ENCODE data around the gene CYP4F3. TPM values are rescaled to one million over a fixed set of nuclear protein-coding genes. Genes with fewer than 3 reads are reported as not detected.

CYP4F3 gene
- total RNA-seq, 1 donor, result not detected

DNA sequence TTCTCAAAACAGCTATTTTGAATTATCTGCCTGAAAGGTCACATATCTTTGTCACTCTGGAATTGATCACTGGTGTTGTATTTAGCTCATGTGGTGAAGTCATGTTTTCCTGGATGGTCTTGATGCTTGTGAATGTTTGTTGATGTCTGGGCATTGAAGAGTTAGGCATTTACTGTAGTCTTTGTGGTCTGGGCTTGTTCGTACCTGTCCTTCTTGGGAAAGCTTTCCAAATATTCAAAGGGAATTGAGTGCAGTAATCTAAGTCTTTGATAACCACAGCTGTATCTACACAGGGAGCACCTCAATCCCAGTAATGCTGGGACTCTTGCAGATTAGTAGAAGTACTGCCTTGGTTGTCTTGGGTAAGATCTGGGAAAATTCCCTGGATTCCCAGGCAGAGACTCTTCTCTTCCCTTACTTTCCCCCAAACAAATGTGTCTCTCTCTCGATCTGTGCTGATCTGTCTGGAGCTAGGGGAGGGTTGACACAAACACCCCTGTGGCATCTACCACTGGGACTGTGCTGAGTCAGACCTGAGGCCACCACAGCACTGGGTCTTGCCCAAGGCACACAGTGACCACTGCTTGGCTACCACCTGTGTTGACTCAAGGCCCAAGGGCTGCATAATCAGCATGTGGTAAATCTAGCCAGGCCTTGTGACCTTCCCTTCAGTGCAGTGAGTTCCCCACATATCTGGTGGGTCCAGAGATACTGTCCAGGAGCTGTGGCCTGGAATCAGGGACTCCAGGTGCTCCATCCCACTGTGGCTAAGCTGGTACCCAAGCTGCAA lies 5.5 kb upstream of the CYP4F3 start:
- Histone ChIP-seq H3K79me2 (ENCODE audit: insufficient read depth, low read length) (no peaks in the 10 kb centered on the region), H4K20me1 (ENCODE audit: insufficient read depth, low read length) (no peaks in the 10 kb centered on the region), H3K9me3 (ENCODE audit: low read depth, low read length) (no peaks in the 10 kb centered on the region), H3K27me3 (ENCODE audit: insufficient read depth, low read length) (no peaks in the 10 kb centered on the region), H3K27ac (ENCODE audit: low read depth, low read length) (no peak overlapping the region), H3K4me2 (ENCODE audit: insufficient read depth, low read length) (no peak overlapping the region), H3K4me1 (ENCODE audit: insufficient read depth, low read length) (no peaks in the 10 kb centered on the region), H3K4me3 (ENCODE audit: insufficient read depth, low read length) (no peak overlapping the region), H2AFZ (ENCODE audit: low read length) (no peak overlapping the region), H3K36me3 (ENCODE audit: insufficient read depth, low read length) (no peaks in the 10 kb centered on the region)
- no peak for DNase-seq (ENCODE audit: insufficient read length, low spot score, missing footprints)
- TF ChIP-seq, protein P1, sequence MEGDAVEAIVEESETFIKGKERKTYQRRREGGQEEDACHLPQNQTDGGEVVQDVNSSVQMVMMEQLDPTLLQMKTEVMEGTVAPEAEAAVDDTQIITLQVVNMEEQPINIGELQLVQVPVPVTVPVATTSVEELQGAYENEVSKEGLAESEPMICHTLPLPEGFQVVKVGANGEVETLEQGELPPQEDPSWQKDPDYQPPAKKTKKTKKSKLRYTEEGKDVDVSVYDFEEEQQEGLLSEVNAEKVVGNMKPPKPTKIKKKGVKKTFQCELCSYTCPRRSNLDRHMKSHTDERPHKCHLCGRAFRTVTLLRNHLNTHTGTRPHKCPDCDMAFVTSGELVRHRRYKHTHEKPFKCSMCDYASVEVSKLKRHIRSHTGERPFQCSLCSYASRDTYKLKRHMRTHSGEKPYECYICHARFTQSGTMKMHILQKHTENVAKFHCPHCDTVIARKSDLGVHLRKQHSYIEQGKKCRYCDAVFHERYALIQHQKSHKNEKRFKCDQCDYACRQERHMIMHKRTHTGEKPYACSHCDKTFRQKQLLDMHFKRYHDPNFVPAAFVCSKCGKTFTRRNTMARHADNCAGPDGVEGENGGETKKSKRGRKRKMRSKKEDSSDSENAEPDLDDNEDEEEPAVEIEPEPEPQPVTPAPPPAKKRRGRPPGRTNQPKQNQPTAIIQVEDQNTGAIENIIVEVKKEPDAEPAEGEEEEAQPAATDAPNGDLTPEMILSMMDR (IDR thresholded peaks at IDR 0.05; ENCODE audit: extremely low read depth, low read depth, low read length), result no peak

DNA sequence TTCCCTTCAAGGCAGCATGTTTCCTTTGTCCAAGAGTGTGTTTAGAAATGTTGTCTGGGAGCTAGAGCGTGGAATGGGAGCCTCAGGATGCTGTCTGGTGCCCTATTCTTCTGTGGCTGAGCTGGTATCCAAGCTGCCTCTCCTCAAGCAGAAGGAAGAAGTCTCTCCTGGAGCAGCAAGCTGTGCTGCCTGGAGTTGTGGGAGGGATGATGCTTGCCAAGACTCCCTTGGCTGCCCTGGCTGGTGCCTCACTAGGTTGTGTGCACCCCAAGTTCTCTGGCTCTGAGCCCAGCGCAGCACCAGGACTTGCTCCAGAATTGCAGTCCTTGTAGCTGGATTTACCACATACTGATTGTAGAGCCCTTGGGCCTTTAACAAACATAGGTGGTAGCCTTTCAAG lies 4.7 kb upstream of the CYP4F3 start:
- H3K4me1 ChIP-seq (ENCODE audit: insufficient read depth, low read length), result no peaks in the 10 kb centered on the region
- H3K27ac ChIP-seq (ENCODE audit: low read depth, low read length), result no peak overlapping the region
- no peak overlapping the region for H2AFZ ChIP-seq (ENCODE audit: low read length)
- H3K4me2 ChIP-seq (ENCODE audit: insufficient read depth, low read length), result no peak overlapping the region
- H3K79me2 ChIP-seq (ENCODE audit: insufficient read depth, low read length), result no peaks in the 10 kb centered on the region
- no peak for DNase-seq (ENCODE audit: insufficient read length, low spot score, missing footprints)
- H3K4me3 ChIP-seq (ENCODE audit: insufficient read depth, low read length), result no peak overlapping the region
- H4K20me1 ChIP-seq (ENCODE audit: insufficient read depth, low read length), result no peaks in the 10 kb centered on the region
- TF ChIP-seq, protein P1 (IDR thresholded peaks at IDR 0.05; ENCODE audit: extremely low read depth, low read depth, low read length), result no peak
- H3K9me3 ChIP-seq (ENCODE audit: low read depth, low read length), result no peaks in the 10 kb centered on the region
- H3K27me3 ChIP-seq (ENCODE audit: insufficient read depth, low read length), result no peaks in the 10 kb centered on the region
- H3K36me3 ChIP-seq (ENCODE audit: insufficient read depth, low read length), result no peaks in the 10 kb centered on the region

DNA sequence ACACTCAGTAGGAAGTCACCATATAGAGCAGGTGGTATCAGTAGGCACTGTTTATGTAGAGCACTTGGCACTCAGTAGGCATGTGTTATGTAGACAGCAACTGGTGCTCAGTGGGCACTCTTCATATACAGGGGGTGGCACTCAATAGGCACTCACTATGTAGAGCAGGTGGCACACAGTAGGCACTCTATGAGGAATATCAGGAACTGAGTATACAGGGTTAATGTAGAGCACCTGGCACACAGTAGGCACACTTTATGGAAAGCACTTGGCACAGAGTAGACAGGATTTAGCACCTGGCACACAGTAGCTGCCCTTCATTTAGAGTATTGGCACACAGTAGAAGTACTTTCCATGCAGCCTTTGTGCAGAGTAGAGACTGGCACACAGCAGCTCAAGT lies 1.1 kb upstream of the CYP4F3 start:
- Histone ChIP-seq H3K27ac (ENCODE audit: low read depth, low read length) (no peak overlapping the region), H3K4me3 (ENCODE audit: insufficient read depth, low read length) (no peak overlapping the region), H3K9me3 (ENCODE audit: low read depth, low read length) (no peaks in the 10 kb centered on the region), H3K4me1 (ENCODE audit: insufficient read depth, low read length) (no peaks in the 10 kb centered on the region), H4K20me1 (ENCODE audit: insufficient read depth, low read length) (no peaks in the 10 kb centered on the region), H2AFZ (ENCODE audit: low read length) (no peak overlapping the region), H3K36me3 (ENCODE audit: insufficient read depth, low read length) (no peaks in the 10 kb centered on the region), H3K79me2 (ENCODE audit: insufficient read depth, low read length) (no peaks in the 10 kb centered on the region), H3K4me2 (ENCODE audit: insufficient read depth, low read length) (no peak overlapping the region), H3K27me3 (ENCODE audit: insufficient read depth, low read length) (no peaks in the 10 kb centered on the region)
- no peak for DNase-seq (ENCODE audit: insufficient read length, low spot score, missing footprints)
- TF ChIP-seq, protein P1 (IDR thresholded peaks at IDR 0.05; ENCODE audit: extremely low read depth, low read depth, low read length), result no peak

DNA sequence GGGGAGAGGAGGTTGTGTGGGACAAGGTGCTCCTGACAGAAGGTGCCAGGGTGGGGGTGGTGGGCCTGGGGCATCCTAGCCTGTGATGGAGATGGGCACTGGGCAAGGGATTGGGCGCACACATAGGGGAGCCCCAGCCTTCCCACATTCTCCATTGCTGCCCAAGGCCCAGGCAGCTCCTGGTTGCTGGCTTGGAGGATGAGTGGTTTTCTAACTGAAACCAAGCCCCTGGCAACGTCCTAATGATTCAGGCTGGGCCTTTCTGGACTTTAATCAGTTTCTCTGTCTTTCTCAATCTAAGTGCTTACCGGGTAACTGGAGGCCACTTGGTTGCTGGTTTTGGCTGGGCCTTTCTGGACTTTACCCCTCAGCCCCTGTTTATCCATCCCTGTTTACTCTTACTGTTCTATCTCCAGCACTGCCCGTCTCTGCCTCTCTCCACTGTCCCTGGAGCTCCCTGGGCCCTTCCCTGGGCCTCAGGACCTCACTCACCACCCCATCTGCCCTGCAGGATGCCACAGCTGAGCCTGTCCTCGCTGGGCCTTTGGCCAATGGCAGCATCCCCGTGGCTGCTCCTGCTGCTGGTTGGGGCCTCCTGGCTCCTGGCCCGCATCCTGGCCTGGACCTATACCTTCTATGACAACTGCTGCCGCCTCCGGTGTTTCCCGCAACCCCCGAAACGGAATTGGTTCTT lies 354 bp downstream of the CYP4F3 start:
- no peak for DNase-seq (ENCODE audit: insufficient read length, low spot score, missing footprints)
- no peak overlapping the region for H2AFZ ChIP-seq (ENCODE audit: low read length)
- H3K9me3 ChIP-seq (ENCODE audit: low read depth, low read length), result no peaks in the 10 kb centered on the region
- TF ChIP-seq, protein P1 (IDR thresholded peaks at IDR 0.05; ENCODE audit: extremely low read depth, low read depth, low read length), result no peak
- no peaks in the 10 kb centered on the region for H4K20me1 ChIP-seq (ENCODE audit: insufficient read depth, low read length)
- H3K27me3 ChIP-seq (ENCODE audit: insufficient read depth, low read length), result no peaks in the 10 kb centered on the region
- H3K4me3 ChIP-seq (ENCODE audit: insufficient read depth, low read length), result no peak overlapping the region
- H3K36me3 ChIP-seq (ENCODE audit: insufficient read depth, low read length), result no peaks in the 10 kb centered on the region
- H3K4me1 ChIP-seq (ENCODE audit: insufficient read depth, low read length), result no peaks in the 10 kb centered on the region
- H3K27ac ChIP-seq (ENCODE audit: low read depth, low read length), result no peak overlapping the region
- no peak overlapping the region for H3K4me2 ChIP-seq (ENCODE audit: insufficient read depth, low read length)
- H3K79me2 ChIP-seq (ENCODE audit: insufficient read depth, low read length), result no peaks in the 10 kb centered on the region
